ENCODE data around the gene OXT.

DNA sequence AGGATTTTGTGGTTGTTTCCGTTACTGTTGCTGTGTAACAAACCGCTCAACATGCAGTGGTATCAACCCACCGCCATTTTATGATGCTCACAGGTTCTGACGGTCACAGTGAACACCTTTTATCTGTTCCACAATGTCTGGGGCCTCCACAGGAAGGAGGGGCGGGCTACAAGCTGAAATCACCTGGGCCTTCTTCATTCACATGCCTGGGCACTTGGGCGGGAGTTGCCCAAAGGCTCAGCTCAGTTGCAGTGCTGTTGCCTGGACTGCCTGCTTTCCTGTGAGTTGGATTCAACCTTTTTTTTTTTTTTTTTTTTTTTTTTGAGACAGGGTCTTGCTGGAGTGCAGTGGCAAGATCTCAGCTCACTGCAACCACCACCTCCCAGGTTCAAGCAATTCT lies 29.8 kb downstream of the OXT start:
- TF ChIP-seq NFE2L1 (CRISPR knock-in tag; IDR thresholded peaks at IDR 0.05; ENCODE audit: borderline replicate concordance), result no peak
- no peak for TF ChIP-seq SMYD3 (CRISPR knock-in tag; IDR thresholded peaks at IDR 0.05)
- TF ChIP-seq, protein P1, sequence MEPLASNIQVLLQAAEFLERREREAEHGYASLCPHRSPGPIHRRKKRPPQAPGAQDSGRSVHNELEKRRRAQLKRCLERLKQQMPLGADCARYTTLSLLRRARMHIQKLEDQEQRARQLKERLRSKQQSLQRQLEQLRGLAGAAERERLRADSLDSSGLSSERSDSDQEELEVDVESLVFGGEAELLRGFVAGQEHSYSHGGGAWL (CRISPR knock-in tag; IDR thresholded peaks at IDR 0.05), result no peak
- no peak for TF ChIP-seq POLR2AphosphoS5 (IDR thresholded peaks at IDR 0.05; ENCODE audit: low read depth, low read length)
- TF ChIP-seq MZF1 (CRISPR knock-in tag; IDR thresholded peaks at IDR 0.05; ENCODE audit: borderline replicate concordance), result no peak
- no peak for TF ChIP-seq ZNF274 (CRISPR knock-in tag; IDR thresholded peaks at IDR 0.05)
- no peak for TF ChIP-seq TARDBP (CRISPR knock-in tag; IDR thresholded peaks at IDR 0.05)
